Parathyroid adenoma (tissue), 2 donors: Measurements from ENCODE around the gene SETD1A.
"Not testable (repeated sequence)": the region's sequence is repeated elsewhere in the genome, so short reads cannot be mapped to it uniquely, and the experiment has no call there.

Experiments used
- H2AFZ ChIP-seq: fragments of 300-600 bp; sonication (generic); one replicate; pipeline ENCODE4 v1.7.0; 2017; ENCODE audit warnings: antibody characterized with exemption, mild to moderate bottlenecking
- H3K27ac ChIP-seq: fragments of 300-600 bp; sonication (generic); one replicate; pipeline ENCODE4 v1.7.0; 2017
- H3K27me3 ChIP-seq: fragments of 300-600 bp; sonication (generic); one replicate; pipeline ENCODE4 v1.7.0; 2017; ENCODE audit warnings: low read length; ENCODE audit not compliant: control insufficient read depth, insufficient read depth
- H3K36me3 ChIP-seq: fragments of 300-600 bp; sonication (generic); one replicate; pipeline ENCODE4 v1.7.0; 2017; ENCODE audit warnings: low read length; ENCODE audit not compliant: control insufficient read depth, insufficient read depth
- H3K4me1 ChIP-seq: fragments of 300-600 bp; sonication (generic); one replicate; pipeline ENCODE4 v1.7.0; 2017; ENCODE audit warnings: control low read depth
- H3K4me2 ChIP-seq: fragments of 300-600 bp; sonication (generic); one replicate; pipeline ENCODE4 v1.7.0; 2017; ENCODE audit warnings: low read length
- H3K4me3 ChIP-seq: fragments of 300-600 bp; sonication (generic); one replicate; pipeline ENCODE4 v1.7.0; 2017; ENCODE audit warnings: low read depth, low read length
- H3K79me2 ChIP-seq: fragments of 300-600 bp; sonication (generic); one replicate; pipeline ENCODE4 v1.7.0; 2017; ENCODE audit warnings: control low read depth
- H3K9ac ChIP-seq: fragments of 300-600 bp; sonication (generic); one replicate; pipeline ENCODE4 v1.7.0; 2017; ENCODE audit warnings: mild to moderate bottlenecking
- H3K9me3 ChIP-seq: fragments of 300-600 bp; sonication (generic); one replicate; pipeline ENCODE4 v1.7.0; 2017; ENCODE audit warnings: low read length; ENCODE audit not compliant: control insufficient read depth
- CTCF ChIP-seq: fragments of 300-600 bp; sonication (generic); IDR thresholded peaks from one replicate; pipeline ENCODE4 v1.7.0; 2017; ENCODE audit warnings: antibody characterized with exemption, mild to moderate bottlenecking
- donor health status: primary hyperparathyroidism.

SETD1A gene

GRCh38 chr16:31016018-31016417, 58.5 kb downstream of the SETD1A start:
- no peak for TF ChIP-seq CTCF
- Histone ChIP-seq H3K9me3 (no peaks in the 10 kb centered on the region), H3K36me3 (no peaks in the 10 kb centered on the region), H3K27me3 (no peaks in the 10 kb centered on the region), H3K4me2 (no peak overlapping the region), H3K79me2 (no peaks in the 10 kb centered on the region), H2AFZ (no peak overlapping the region), H3K4me1 (no peaks in the 10 kb centered on the region), H3K27ac (no peak overlapping the region), H3K4me3 (no peak overlapping the region), H3K9ac (no peak overlapping the region)

- H3K9me3 ChIP-seq, H3K27me3 ChIP-seq, H2AFZ ChIP-seq, H3K9ac ChIP-seq, H3K4me3 ChIP-seq, H3K27ac ChIP-seq, H3K4me1 ChIP-seq, H3K79me2 ChIP-seq, H3K36me3 ChIP-seq, H3K4me2 ChIP-seq: not testable (repeated sequence)
Observed at GRCh38 chr16:31017756-31018155, 60.2 kb downstream of the SETD1A start.

DNA sequence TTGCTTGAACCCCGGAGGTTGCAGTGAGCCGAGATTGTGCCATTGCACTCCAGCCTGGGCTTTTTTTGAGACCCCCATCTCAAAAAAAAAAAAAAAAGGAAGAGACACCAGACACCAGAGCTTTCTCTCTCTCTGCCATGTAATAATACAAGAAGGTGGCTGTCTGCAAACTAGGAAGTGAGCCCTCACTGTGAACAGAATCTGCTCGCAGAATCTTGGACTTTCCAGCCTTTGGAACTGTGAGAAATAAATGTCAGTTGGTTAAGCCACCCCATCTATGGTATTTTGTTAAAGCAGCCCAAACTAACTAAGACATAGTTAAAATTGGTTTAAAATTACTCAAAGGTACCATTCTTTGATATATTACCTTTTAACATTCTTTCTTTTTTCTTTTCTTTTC, 63.0 kb downstream of the SETD1A start:
- H3K4me3 ChIP-seq = no peak overlapping the region
- H3K79me2 ChIP-seq = no peaks in the 10 kb centered on the region
- no peak overlapping the region for H2AFZ ChIP-seq
- H3K4me1 ChIP-seq = no peaks in the 10 kb centered on the region
- no peaks in the 10 kb centered on the region for H3K9me3 ChIP-seq
- no peak overlapping the region for H3K4me2 ChIP-seq
- no peak overlapping the region for H3K9ac ChIP-seq
- no peaks in the 10 kb centered on the region for H3K27me3 ChIP-seq
- no peak overlapping the region for H3K27ac ChIP-seq
- no peak for TF ChIP-seq CTCF
- H3K36me3 ChIP-seq = no peaks in the 10 kb centered on the region

GRCh38 chr16:31022544-31023251, 65.1 kb downstream of the SETD1A start:
- Histone ChIP-seq H2AFZ (no peak overlapping the region), H3K79me2 (no peaks in the 10 kb centered on the region), H3K4me2 (no peak overlapping the region), H3K9ac (no peak overlapping the region), H3K4me3 (no peak overlapping the region), H3K4me1 (no peaks in the 10 kb centered on the region), H3K27me3 (no peaks in the 10 kb centered on the region), H3K9me3 (no peaks in the 10 kb centered on the region), H3K27ac (no peak overlapping the region), H3K36me3 (no peaks in the 10 kb centered on the region)
- no peak for TF ChIP-seq CTCF

DNA sequence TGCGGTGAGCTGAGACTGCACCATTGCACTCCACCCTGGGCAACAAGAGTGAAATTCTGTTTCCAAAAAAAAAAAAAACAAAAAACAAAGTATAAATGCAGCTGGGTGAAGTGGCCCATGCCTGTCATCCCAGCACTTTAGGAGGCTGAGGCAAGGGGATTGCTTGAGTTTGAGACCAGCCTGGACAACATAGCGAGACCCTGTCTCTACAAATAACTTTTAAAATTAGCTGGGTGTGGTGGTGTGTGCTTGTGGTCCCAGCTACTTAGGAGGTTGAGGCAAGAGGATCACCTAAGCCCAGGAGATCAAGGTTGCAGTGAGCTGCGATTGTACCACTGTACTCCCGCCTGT, 65.7 kb downstream of the SETD1A start:
- no peaks in the 10 kb centered on the region for H3K27me3 ChIP-seq
- no peaks in the 10 kb centered on the region for H3K79me2 ChIP-seq
- no peak for TF ChIP-seq CTCF
- H3K4me1 ChIP-seq = no peaks in the 10 kb centered on the region
- no peaks in the 10 kb centered on the region for H3K36me3 ChIP-seq
- H3K4me3 ChIP-seq = no peak overlapping the region
- H2AFZ ChIP-seq = no peak overlapping the region
- H3K27ac ChIP-seq = no peak overlapping the region
- no peak overlapping the region for H3K4me2 ChIP-seq
- no peaks in the 10 kb centered on the region for H3K9me3 ChIP-seq
- H3K9ac ChIP-seq = no peak overlapping the region
